Activated T-helper 1 cell treated with anti-CD3 and anti-CD28 coated beads, Interleukin-2, amount 50 U/mL, for 16 hours (primary cell): ENCODE data around the gene FRMD5.
A peak's percentile ranks its signal among the peaks of the same experiment; 100 is the strongest.

Experiments used
- DNase-seq, 2 donors: peaks; one replicate each; pipeline ENCODE4 v3.0.0-alpha.2; 2020; ENCODE audit warnings: low read depth in 1 of 2, low spot score in 1 of 2

The FRMD5 gene

DNA sequence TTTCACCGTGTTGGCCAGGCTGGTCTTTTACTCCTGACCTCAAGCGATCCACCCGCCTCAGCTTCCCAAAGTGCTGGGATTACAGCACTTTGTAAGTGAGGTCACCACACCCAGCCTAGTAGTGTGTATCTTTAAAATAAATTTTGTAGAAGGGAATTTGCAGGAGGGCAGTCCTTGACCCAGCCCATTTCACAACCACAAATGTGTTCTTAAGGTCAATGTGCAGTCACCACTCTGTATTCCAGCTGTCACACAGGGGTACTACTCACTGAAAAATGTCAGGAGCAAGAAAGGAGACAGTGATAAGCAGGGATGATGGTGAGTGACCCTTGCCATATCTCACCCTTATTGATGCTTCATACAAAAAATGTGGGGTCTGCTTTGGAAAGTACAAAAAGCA is 98.5 kb downstream of the FRMD5 start:
- no peak for DNase-seq

DNA sequence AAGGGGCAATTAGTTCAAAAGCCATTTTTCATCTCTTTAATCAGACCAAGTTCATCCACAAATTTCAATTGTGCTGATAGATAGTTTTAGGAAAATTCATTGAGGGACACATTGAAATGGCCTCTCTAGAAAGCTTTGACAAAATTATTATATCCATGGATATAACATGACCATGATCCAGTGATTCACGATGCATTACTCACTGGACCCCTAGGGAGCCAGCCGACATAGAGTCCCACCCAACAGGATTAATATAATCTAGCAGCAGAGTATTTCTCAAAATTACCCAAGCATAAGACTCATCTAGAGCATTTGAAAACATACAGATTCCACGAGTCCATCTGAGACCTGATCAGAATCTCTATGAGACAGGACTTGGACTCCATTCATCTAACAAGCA is 100.3 kb downstream of the FRMD5 start:
- DNase-seq, result no peak

DNA sequence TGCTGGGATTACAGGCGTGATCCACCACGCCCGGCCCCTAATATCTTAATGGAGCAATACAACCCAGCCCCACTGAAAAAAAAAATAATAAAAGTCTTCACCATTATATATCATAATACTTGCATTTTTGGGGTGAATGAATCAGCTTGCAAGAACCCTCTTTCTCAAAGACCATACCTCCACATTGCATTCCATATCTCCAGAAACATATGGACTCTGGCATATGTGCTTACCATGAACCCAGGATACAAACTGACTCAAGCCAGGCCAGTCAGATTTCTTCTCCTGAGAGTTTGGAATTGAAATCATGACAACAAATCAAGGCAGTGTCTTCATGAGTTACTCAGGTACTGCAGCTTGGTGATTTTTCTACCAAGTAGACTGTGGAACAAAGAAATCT is 101.2 kb downstream of the FRMD5 start:
- DNase-seq, result no peak

DNA sequence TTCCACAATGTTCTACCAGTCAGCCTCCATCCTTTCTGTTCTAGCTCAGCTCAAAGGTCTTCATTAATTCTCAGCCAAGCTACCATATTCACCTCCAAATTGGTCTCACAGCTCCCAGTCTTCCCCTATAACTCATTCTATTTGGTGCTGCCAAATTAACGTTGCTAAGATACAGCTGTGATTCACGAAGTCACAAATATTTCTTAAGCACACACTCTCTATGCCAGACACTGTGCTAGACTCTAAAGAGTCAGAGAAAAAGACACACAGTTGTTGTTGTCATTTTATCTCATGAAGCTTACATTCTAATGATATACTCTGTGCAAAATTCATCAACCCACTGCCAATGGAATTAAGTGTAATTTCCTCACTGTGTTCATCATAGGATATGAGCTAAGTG is 102.8 kb downstream of the FRMD5 start:
- DNase-seq, result no peak

DNA sequence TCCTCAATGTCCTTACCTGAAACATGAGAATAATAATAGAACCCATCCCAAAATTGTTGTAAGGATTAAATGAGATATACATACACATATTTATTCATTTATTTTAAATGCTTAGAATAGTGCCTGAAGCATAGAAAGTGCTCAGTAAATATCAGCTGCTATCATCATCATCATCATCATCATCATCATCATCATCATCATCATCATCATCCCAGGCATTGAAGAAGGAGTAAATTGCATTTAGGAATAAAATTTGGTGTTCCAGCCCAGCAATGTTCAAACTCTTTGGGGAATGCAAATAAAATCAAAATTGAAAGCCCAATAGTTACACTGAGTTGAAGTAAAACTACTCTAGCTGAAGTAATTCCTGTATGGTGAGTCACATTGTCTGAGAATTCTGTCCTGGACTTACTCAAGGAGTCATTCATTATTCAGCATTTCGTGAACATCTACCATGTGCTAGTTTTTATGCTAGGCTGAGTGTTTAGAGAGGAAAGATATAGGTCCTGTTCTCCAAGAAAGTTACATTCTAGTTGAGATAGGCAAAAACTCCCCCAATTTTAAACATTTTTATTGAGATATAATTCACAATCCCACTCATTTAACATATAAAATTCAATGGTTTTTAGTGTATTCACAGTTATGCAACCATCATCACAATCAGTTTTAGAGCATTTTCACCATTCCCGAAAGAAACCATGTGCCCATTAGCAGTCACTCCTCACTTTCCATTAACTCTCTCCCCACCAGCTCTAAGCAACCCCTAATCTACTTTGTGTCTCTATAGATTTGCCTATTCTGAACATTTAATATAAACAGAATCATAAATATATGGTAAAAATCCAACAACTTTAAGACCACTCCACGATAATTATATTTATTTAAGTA is 107.2 kb downstream of the FRMD5 start:
- DNase-seq, result no peak

DNA sequence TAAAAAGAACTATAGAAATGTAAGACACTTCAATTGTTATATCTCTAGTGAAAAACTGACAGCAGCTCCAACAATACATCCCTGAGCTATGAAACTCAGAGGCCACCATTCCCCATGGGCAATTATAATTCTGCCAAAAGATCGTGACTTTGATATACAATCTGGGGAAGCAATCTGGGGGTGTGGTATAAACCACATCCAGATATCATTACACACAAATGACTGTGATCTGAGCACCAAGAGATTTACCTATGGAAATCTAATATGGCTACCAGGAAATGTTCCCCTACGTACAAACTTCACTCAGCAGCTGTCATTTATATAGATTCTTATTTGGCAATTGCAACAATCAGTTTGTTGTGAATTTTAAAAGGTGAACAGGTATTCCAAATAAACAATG is 110.3 kb downstream of the FRMD5 start:
- DNase-seq, result no peak

DNA sequence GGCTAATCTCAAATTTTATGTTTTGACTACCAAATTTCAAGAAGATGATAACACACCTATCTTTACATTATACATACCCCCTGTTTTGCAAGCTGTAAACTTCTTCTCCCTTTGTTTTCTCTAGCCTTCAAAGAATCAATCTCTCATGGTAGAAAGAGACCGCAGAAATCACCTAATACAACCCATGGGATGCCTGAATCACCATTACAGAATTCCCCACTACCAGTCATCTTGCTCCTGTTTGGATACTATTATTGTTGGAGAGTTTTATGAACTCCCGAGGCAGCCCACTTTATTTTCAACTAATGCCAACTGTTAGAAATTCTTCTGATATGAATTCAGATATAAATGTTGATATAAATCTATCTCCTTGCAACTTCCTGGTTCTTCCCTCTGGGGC is 110.9 kb downstream of the FRMD5 start:
- no peak for DNase-seq

DNA sequence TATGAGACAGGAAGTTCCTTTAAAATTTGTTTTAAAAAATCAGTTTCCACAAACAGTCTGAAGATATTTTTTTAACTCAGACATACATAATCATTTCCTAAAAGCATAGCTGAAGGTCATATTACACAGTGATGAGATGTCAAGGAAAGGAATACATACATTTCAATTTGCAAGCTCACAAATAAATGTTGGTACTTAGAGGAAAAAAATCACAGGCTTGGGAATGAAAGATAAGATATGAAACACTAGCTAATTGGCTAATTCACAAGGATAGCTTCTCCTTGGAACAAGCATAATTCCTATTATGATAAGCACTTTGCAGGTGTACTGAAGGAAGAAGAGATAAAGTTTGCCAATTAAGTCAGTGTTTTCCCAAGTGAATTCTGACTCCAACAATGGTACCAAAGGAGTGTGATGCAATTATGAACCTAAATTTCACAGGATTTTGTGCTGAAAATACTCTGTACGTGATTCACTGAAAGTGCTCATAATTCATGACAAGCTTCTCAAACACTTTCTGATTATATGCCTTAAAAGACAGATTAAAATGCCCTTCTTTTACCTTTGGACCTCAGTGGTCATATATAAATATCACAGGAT is 112.4 kb downstream of the FRMD5 start:
- DNase-seq, result no peak

DNA sequence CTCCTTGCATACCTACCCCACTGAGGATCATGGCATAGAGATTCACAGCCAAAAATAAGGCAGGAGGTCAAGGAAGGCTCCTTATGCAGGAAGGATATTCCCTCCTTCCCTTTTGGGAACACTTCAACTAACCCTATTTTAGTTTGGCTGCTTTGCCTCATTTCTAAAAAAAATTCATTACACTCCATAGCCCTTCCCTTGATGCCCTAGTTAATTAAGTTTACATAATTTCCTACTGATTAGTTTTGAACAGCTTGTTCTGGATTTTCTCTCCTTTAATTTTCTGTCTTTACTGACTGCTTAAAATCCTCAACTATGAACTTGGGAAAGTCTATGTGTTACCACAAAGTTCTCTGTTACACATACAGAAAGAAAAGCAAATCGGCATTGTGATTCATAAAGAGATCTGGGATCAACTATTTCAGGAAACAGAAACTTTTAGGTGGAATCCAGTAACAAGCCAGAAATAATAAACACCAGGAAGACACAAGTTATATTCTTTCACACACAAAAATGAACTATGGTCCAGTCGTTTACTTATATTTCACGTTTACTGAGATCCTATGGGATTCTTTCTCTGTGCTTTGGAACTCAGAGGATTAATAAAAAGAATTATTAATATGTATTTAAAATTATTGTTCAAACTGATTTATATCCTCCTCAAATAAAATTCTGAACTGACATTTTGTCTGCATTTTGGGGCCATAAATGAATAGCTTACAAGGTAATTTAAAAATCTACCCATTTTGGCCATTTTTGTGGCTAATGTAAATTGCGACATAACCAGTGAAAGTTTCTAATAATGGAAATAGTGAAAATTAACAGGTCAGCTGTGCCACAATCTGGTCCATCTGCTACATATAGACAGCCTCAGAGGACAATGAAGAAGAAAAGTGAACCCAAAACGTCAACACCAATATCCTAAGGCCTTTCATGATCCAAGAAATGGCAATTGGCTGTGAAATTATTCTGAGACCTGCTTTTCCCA is 113.8 kb downstream of the FRMD5 start:
- no peak for DNase-seq

DNA sequence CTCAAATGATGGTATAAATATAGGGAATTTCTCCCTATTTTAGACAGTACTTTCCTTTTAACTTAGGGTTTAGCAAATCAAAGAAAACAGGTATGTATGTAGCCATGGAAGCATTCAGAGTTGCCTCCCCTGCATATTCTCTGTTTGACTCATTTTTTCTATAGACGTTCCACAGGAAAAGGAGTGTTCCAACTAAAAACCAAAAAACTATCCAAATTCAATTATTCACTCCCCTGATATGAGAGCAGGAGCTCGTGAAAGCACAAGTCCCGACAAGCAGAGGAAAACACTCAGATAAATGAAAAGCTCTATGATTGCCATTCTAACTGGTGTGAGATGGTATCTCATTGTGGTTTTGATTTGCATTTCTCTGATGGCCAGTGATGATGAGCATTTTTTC is 119.5 kb downstream of the FRMD5 start:
- no peak for DNase-seq

DNA sequence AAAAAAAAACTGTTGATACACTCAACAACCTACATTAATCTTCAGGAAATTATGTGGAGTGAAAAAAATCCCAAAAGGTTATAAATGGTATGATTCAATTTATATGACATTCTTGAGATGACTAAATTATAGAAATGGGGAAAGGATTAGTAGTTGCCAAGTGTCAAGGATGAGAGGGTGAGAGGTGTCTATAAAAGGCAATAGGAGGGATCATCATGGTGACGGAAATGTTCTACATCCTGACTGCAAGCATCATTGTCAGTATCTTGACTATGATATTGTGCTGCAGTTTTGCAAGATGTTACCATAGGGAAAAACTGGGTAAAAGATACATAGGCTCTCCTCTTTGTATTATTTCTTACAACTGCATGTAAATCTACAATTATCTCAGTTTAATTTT is 125.6 kb downstream of the FRMD5 start:
- DNase-seq, result no peak

DNA sequence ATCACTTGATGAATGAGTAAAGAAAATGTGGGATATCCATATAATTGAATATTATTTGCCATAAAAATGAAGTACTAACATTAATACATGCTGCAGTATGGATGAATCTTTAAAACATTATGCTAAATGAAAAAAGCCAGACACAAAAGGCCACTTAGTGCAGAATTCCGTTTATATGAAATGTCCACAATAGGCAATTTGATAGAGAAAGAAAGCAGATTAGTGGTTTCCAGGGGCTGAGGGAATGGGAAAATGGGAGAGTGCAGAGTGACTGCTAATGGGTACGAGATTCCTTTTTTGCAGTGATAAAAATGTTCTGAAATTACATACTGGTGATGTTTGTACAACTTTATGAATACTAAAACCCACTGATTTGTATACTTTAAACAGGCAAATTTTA is 126.7 kb downstream of the FRMD5 start:
- DNase-seq, result no peak

DNA sequence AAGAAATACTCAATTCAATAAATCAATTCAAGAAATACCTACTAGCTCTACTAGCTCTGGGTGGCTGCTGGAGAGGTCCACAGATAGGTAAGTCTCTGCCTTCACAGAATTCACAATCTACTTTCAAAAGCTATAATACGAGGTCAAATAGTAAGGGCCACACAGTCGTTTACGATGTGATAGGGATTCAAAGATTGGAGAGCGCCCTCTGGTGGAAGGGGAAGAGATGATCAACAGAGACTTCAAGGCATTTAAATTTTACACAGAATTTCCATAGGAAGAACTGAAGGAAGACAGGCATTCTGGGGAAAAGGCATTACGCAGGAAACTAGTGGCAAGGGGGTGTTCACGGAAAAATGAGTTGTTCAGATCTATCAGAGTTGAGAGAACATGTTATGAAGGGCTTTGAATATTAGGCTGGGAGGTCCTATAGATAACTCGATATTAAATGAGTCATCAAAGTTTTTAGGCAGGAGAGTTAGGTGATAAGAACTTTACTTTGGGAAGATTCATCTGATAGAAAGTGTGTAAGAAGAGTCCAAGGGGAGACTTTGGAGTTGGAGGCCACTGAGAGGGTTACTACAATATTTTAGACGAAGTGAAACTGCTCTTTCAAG is 128.8 kb downstream of the FRMD5 start:
- DNase-seq, result peak; percentile 14 to 33

DNA sequence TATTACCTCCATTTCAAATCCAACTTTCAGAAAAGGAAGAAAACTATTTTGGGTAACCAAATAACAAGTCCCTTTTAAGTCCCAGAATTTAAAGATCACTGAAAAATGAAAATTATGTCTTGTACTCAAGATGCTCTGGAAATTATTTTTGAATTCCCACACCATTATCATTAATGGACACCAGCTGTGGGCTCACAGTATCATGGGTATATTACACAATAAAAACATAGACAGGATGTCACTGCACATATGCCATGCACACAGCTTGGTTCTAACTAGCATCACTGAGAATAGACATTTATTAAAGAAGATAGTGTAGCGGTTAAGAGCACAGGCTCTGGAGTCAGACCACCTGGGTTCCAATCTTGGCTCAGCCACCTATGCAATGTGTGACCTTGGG is 130.4 kb downstream of the FRMD5 start:
- no peak for DNase-seq

DNA sequence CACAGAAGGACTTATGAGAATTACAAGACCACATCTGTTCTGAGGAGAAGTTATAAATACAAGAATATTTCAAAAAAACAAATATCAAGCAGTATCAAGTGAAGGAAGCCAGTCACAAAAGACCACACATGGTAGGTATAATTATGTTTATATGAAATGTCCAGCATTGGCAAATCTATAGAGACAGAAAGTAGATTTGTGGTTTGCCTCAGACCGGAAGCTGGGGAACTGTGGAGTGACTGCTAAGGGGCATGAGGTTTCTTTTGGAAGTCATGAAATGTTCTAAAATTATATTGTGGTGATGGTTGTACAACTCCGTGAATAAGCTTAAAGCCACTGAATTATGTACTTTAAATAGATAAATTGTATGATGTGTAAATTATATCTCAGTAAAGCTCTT is 136.9 kb downstream of the FRMD5 start:
- no peak for DNase-seq

DNA sequence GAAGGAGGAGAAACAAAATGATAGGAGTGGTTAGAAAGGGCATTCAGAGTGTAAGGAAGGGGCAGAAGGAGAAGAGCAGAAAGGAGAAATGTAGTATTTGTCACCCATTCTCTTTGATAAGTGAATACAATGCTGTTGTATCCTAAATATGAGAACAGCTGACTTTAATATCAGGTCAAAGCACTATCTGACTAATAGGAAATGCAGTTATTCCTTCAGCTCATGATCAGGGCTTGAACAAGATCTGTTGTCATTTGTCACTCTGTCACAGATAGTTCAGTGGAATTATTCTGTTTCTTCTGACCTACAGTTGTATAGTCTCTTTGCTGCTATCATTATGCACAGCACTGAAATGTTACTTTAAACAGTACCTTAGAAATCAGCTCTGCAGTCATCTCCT is 149.4 kb downstream of the FRMD5 start:
- DNase-seq, result no peak

DNA sequence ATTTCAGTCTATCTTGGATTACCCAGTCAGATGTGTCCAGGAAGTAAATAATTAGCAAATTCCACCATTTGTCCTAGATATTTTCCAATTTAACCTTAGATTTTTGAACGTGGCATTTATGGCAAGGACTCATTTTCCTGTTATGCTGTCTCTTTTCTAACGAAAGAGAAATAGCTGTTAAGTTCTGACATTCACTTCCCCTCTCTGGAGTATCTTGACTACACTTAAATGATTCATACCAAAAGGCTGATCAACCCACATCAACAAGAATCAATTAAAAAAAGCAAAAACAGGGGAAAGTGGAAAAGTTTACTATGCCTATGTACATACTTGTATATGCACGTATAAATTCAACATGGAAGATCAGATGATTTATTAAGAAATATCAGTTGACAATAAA is 149.9 kb downstream of the FRMD5 start:
- no peak for DNase-seq

DNA sequence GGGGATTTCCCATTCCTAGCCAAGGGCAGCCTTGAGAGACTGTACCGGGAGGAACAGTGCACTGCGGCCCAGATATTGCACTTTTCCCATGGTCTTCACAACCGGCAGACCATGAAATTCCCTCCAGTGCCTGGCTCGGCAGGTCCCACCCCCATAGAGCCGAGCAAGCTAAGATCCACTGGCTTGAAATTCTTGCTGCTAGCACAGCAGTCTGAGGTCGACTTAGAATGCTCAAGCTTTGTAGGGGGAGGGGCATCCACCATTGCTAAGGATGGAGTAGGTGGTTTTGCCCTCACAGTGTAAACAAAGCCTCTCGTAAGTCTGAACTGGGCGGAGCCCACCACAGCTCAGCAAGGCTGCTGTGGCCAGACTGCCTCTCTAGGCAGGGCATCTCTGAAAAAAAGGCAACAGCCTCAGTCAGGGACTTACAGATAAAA is 156.3 kb downstream of the FRMD5 start:
- DNase-seq, result no peak

DNA sequence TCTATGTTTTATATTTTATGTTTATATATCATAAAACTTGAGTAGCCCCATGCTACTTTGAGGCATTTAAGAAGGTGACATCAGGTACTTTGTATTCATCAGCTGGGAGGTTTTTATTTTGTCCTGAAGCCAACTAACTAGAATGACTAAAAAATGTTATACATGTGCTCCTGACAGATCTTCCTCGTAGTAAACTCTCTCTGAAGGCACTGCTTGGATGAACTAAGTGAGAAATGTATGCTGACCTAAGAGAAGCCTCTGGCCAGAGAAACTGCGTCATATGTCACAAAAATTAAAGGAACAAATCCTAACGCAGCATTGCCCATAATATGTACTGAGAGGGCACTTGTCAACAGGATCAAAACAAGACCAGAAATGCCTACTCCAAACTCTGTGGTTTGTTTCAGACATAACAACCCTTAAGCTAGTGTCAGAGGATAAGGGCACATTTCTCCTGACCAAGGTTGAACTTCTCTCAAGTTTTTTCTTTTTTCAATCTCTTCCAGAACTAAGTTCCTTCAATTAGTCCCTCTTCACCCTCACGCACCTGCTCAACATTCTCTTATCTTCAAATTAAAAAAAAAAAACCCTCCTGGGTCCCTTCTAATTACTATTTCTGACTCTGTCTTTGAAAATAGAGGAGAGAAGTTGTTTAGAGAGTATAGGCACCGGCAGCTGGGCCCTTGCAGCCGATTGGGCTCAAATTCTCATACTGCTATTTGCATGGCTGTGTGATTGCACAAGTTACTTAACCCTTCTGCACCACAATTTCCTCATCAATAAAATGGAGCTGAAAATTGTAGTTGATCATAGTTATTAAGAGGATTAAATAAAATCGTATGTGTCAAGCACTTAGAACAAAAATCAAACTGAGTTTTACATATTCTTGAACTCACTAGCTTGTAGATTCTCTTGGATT is 159.0 kb downstream of the FRMD5 start:
- DNase-seq, result no peak

DNA sequence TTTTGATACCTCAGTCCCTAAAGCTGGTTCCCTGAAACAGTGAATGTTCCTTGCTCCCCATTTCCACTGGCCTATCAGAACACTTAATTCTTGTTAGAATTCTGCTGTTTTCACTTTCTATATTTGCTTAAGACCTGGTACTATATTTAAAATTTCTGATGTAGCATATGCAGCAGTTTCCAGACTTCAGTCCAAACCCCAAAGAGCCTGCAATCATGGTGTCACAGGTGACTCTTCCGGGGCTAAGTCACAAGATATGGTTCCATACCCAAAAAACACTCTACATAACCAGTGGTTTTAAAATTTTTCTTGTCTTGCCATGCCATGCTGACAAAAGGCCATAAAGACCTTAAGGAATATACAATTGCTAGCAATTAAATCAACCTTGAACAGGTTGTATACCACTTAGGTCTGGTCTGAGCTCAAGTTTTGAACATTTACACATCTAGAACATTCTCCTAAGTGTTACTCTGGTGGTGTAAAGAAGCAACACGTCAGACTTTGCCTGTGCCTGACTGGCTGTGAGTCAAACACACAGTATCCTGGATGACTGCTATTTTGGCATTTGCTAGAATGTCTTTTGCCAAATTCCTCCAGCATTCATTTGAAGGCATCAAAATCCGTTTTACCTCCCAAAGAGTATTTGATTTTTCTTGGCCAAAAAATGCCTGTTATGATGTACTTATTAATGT is 160.0 kb downstream of the FRMD5 start:
- no peak for DNase-seq
